Caco-2 (cell line): ENCODE measurements around the gene TRAFD1. TPM values are rescaled to one million over a fixed set of nuclear protein-coding genes. Genes with fewer than 3 reads are reported as not detected.

Experiments
- BruUV-seq: library from RNA; stranded (reverse); fragments of 400-500 nt; replicated peaks from 2 replicates; lab custom pipeline; 2021; lab: Mats Ljungman, UMichigan
- CTCF ChIA-PET: fragments of 300-600 bp; sonication (Branson Sonifier 250); formaldehyde crosslinking; loops from one replicate; lab custom pipeline; 2022; ENCODE audit warnings: antibody characterized with exemption; lab: Charles Lee
- POLR2A ChIA-PET: fragments of 300-600 bp; sonication (Branson Sonifier 250); formaldehyde crosslinking; loops from one replicate; lab custom pipeline; 2022; ENCODE audit warnings: antibody characterized with exemption; lab: Charles Lee
- DNase-seq, 2 experiments: peaks; one replicate each; pipeline versions ENCODE4 v3.0.0 to v3.0.0-alpha.2; 2020 to 2022
- H3K27me3 ChIP-seq: replicated peaks from 2 replicates; pipeline ENCODE4 v1.6.0; 2011; ENCODE audit warnings: low read length; ENCODE audit not compliant: control insufficient read depth, insufficient read depth
- H3K36me3 ChIP-seq: 2 replicates; pipeline ENCODE4 v1.5.1; 2011; ENCODE audit warnings: low read length; ENCODE audit not compliant: control insufficient read depth, insufficient read depth
- H3K4me1 ChIP-seq: fragments of 250-450 bp; sonication (Bioruptor Pico); 2 replicates; pipeline ENCODE4 v1.5.1; 2020; ENCODE audit warnings: mild to moderate bottlenecking
- H3K4me3 ChIP-seq: 2 replicates; pipeline ENCODE4 v1.5.1; 2011; ENCODE audit warnings: low read depth, mild to moderate bottlenecking, control low read depth, low read length
- H3K9me3 ChIP-seq: fragments of 250-450 bp; sonication (Bioruptor Pico); 2 replicates; pipeline ENCODE4 v1.5.1; 2020; ENCODE audit warnings: mild to moderate bottlenecking, moderate library complexity
- H3K27ac Mint-ChIP-seq: one replicate; pipeline ENCODE4 v1.8.0; 2022; ENCODE audit warnings: mixed read lengths; ENCODE audit not compliant: unreplicated experiment
- H3K27me3 Mint-ChIP-seq: one replicate; pipeline ENCODE4 v1.8.0; 2022; ENCODE audit warnings: mixed read lengths; ENCODE audit not compliant: insufficient read depth, unreplicated experiment
- H3K36me3 Mint-ChIP-seq: one replicate; pipeline ENCODE4 v1.8.0; 2022; ENCODE audit warnings: mild to moderate bottlenecking, mixed read lengths; ENCODE audit not compliant: insufficient read depth, unreplicated experiment
- H3K4me1 Mint-ChIP-seq: one replicate; pipeline ENCODE4 v1.8.0; 2022; ENCODE audit warnings: low read depth, mixed read lengths; ENCODE audit not compliant: unreplicated experiment
- H3K4me3 Mint-ChIP-seq: one replicate; pipeline ENCODE4 v1.8.0; 2022; ENCODE audit warnings: mild to moderate bottlenecking, moderate library complexity, mixed read lengths; ENCODE audit not compliant: unreplicated experiment
- H3K9me3 Mint-ChIP-seq: one replicate; pipeline ENCODE4 v1.8.0; 2022; ENCODE audit warnings: mixed read lengths; ENCODE audit not compliant: unreplicated experiment
- CTCF ChIP-seq, 2 experiments: fragments of 200-600 bp in 1 of 2; IDR thresholded peaks; 1 replicate in 1 of 2; 2 replicates in 1 of 2; pipeline versions ENCODE4 v1.5.1 to v1.8.0; 2011 to 2022; ENCODE audit warnings: antibody characterized with exemption in 1 of 2, control low read depth in 1 of 2, inconsistent platforms in 1 of 2, low read depth in 1 of 2, low read length in 1 of 2, mild to moderate bottlenecking in 1 of 2, moderate library complexity in 1 of 2; ENCODE audit not compliant: insufficient read depth in 1 of 2, severe bottlenecking in 1 of 2, unreplicated experiment in 1 of 2
- intact Hi-C: fragments of 100-400 bp; cut with micrococcal nuclease; formaldehyde crosslinking; loops from one replicate; pipeline ENCODE4 v1.10.0; 2022; ENCODE audit not compliant: unreplicated experiment
- microRNA-seq: library from miRNA; unstranded; fragments of <30 nt; microRNA quantifications from one replicate; pipeline ENCODE4 v1.2.0, GENCODE V29; 2022
- total RNA-seq: library from RNA; stranded (reverse); gene quantifications from 2 replicates; pipeline ENCODE4 v1.2.3, GENCODE V29; 2022

The TRAFD1 gene
- total RNA-seq, 1 experiment from 2014 or later: 25.5 TPM

DNA sequence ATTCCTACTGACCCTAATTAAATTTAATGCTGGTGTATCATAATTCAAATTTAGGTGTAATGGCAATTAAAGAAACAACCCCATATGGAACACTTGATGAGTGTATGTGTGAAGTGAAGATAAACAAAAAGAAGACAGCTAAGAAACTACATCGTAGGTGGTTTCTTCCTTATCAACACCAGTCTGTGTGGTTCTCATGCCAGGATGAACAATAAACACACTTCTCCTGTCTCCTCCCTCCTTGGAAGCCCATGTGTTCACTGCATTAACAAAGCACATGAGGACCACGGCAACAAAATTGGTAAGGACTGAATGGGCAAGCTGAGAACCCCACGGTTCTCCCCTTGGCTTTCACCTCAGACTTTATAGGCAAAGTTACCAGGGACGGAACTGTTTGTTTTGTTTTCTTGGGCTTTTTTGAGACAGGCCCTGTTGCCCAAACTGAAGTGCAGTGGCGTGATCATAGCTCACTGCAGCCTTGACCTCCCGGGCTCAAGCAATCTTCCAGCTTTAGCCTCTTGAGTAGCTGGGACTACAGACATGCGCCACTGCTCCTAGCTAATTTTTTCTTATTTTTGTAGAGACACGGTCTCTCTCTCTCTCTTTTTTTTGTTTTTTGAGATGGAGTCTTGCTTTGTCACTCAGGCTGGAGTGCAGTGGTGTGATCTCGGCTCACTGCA is 71.0 kb downstream of the TRAFD1 start:
- POLR2A ChIA-PET: no interaction called here
- H3K4me1 Mint-ChIP-seq: no peaks in the 10 kb centered on the region
- H3K9me3 Mint-ChIP-seq: no peaks in the 10 kb centered on the region
- no peaks in the 10 kb centered on the region for H3K9me3 ChIP-seq
- H3K4me3 ChIP-seq: no peak overlapping the region
- H3K27ac Mint-ChIP-seq: no peak overlapping the region
- no peaks in the 10 kb centered on the region for H3K4me1 ChIP-seq
- CTCF ChIA-PET: interaction anchor here (0.6 to 1.1 kb wide), 4 partner anchors 25 to 254 kb away, joined by 3 read pairs; no protein-coding TSS in a partner anchor
- peaks cover 64% of the 10 kb centered on the region for H3K36me3 Mint-ChIP-seq
- no TSS peak for BruUV-seq
- DNase-seq: no peak
- no peaks in the 10 kb centered on the region for H3K27me3 ChIP-seq
- intact Hi-C loops: no loop called here
- H3K27me3 Mint-ChIP-seq: no peaks in the 10 kb centered on the region
- TF ChIP-seq CTCF (IDR thresholded peaks at IDR 0.05; ENCODE audit: insufficient read depth in 1 of 2, low read depth in 1 of 2, low read length in 1 of 2, severe bottlenecking in 1 of 2, unreplicated experiment in 1 of 2): no peak
- H3K4me3 Mint-ChIP-seq: no peak overlapping the region
- no peaks in the 10 kb centered on the region for H3K36me3 ChIP-seq

DNA sequence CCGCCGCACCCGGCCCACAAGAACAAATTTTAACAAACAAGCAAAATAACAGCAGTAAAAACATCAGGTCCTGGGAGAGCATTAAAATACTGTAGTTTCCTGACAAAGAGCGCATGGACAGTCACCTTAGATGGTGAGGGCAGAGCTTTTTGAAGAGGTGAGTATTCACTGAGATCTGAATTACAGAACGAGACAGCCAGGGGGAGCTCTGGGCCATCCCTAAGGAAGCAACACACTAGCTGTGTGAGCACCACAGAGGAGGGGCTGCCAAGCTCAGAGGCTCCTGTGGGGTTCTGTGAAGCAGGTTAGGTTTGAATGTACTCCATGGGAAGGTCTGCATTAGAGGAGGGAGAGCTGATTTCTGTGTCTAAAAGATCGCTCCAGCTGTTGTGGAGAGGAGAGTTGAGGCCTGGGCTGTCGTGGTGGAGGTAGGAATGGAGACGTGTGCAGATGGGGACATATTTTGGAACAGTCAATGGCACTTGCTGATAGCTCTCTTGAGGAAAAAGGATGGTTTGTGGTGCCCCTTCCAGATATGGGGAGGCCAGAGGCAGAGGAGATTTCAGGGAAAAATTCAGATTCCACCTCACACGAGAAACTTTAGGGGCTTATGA is 72.9 kb downstream of the TRAFD1 start:
- Mint-ChIP-seq H3K4me3 (no peak overlapping the region), H3K9me3 (no peaks in the 10 kb centered on the region), H3K27me3 (no peaks in the 10 kb centered on the region), H3K4me1 (no peaks in the 10 kb centered on the region), H3K27ac (no peak overlapping the region), H3K36me3 (peaks cover 47% of the 10 kb centered on the region)
- intact Hi-C loops: loop anchor here (1.0 kb wide), 1 partner anchor 189 kb away; no protein-coding TSS in a partner anchor
- H3K4me3 ChIP-seq: no peak overlapping the region
- no peaks in the 10 kb centered on the region for H3K36me3 ChIP-seq
- no peaks in the 10 kb centered on the region for H3K9me3 ChIP-seq
- H3K4me1 ChIP-seq: no peaks in the 10 kb centered on the region
- H3K27me3 ChIP-seq: no peaks in the 10 kb centered on the region
- CTCF ChIA-PET: interaction anchor here (0.6 to 2.6 kb wide), 17 partner anchors 10 to 500 kb away, joined by 3 to 71 read pairs (median 4); partner anchors contain the start of gene TRAFD1
- DNase-seq: peak; percentile 75 to 77
- peak; percentile 62 to 78 for TF ChIP-seq CTCF (IDR thresholded peaks at IDR 0.05; ENCODE audit: insufficient read depth in 1 of 2, low read depth in 1 of 2, low read length in 1 of 2, severe bottlenecking in 1 of 2, unreplicated experiment in 1 of 2)
- POLR2A ChIA-PET: interaction anchor here (0.5 kb wide), 1 partner anchor 513 kb away, joined by 3 read pairs; no protein-coding TSS in a partner anchor
- no TSS peak for BruUV-seq

GRCh38 chr12:112199136-112199535 is 73.8 kb downstream of the TRAFD1 start:
- BruUV-seq: no TSS peak
- H3K4me3 ChIP-seq: no peak overlapping the region
- H3K27ac Mint-ChIP-seq: no peak overlapping the region
- H3K27me3 ChIP-seq: no peaks in the 10 kb centered on the region
- H3K9me3 Mint-ChIP-seq: no peaks in the 10 kb centered on the region
- intact Hi-C loops: no loop called here
- H3K4me3 Mint-ChIP-seq: no peak overlapping the region
- no peaks in the 10 kb centered on the region for H3K4me1 Mint-ChIP-seq
- H3K36me3 ChIP-seq: no peaks in the 10 kb centered on the region
- ChIA-PET POLR2A (no interaction called here), CTCF (interaction anchor here (2.6 kb wide), 1 partner anchor 188 kb away, joined by 71 read pairs; no protein-coding TSS in a partner anchor)
- no peaks in the 10 kb centered on the region for H3K9me3 ChIP-seq
- peaks cover 44% of the 10 kb centered on the region for H3K36me3 Mint-ChIP-seq
- DNase-seq: no peak
- no peak for TF ChIP-seq CTCF (IDR thresholded peaks at IDR 0.05; ENCODE audit: insufficient read depth in 1 of 2, low read depth in 1 of 2, low read length in 1 of 2, severe bottlenecking in 1 of 2, unreplicated experiment in 1 of 2)
- H3K4me1 ChIP-seq: no peaks in the 10 kb centered on the region
- H3K27me3 Mint-ChIP-seq: no peaks in the 10 kb centered on the region

Small RNAs within 50 kb of the gene (microRNA-seq; reads per million reads assigned to microRNA genes)
- gene MIR6861: not detected

Other genes starting within 250 kb of the TRAFD1 start
- gene TMEM116, start 112.4 kb upstream of the TRAFD1 start, total RNA-seq: 10.3 and 11.0 TPM in 2 replicates
- 226 and 231 TPM in 2 replicates for gene ERP29, start 112.1 kb upstream of the TRAFD1 start, total RNA-seq
- gene NAA25, start 16.8 kb upstream of the TRAFD1 start, total RNA-seq: 41.0 and 42.3 TPM in 2 replicates